CD4-positive, alpha-beta memory T cell (primary cell): ENCODE results near the gene ANKRD36. TPM values are rescaled to one million over a fixed set of nuclear protein-coding genes. Genes with fewer than 3 reads are reported as not detected.
"Not testable (repeated sequence)": the region's sequence is repeated elsewhere in the genome, so short reads cannot be mapped to it uniquely, and the experiment has no call there.

Experiments
- CTCF ChIA-PET: fragments of 350-600 bp; sonication (Branson Sonifier 250); formaldehyde crosslinking; loops from one replicate; lab custom pipeline; 2021; ENCODE audit warnings: inconsistent platforms; ENCODE audit not compliant: partially characterized antibody; lab: Charles Lee
- POLR2A ChIA-PET: fragments of 350-600 bp; sonication (Branson Sonifier 250); formaldehyde crosslinking; loops from one replicate; lab custom pipeline; 2021; ENCODE audit not compliant: partially characterized antibody; lab: Charles Lee
- DNase-seq, 5 donors: peaks; one replicate each; pipeline versions ENCODE4 v3.0.0 to v3.0.0-alpha.2; 2020 to 2022; ENCODE audit warnings: mixed read lengths in 1 of 5
- H3K27ac ChIP-seq: one replicate; pipeline ENCODE4 v1.7.0; 2013; ENCODE audit warnings: low read depth, low read length
- H3K27me3 ChIP-seq: 2 replicates; pipeline ENCODE4 v1.7.0; 2013; ENCODE audit warnings: mild to moderate bottlenecking, low read length, moderate library complexity; ENCODE audit not compliant: insufficient read depth
- H3K36me3 ChIP-seq: 2 replicates; pipeline ENCODE4 v1.7.0; 2013; ENCODE audit warnings: mild to moderate bottlenecking, low read length, moderate library complexity; ENCODE audit not compliant: insufficient read depth
- H3K4me1 ChIP-seq: 2 replicates; pipeline ENCODE4 v1.7.0; 2013; ENCODE audit warnings: mild to moderate bottlenecking, low read length, moderate library complexity; ENCODE audit not compliant: insufficient read depth
- H3K4me3 ChIP-seq, 2 donors: one replicate each; pipeline ENCODE4 v1.7.0; 2013; ENCODE audit warnings: low read length in 2 of 2, mild to moderate bottlenecking in 1 of 2
- H3K9me3 ChIP-seq, 2 donors: one replicate each; pipeline ENCODE4 v1.7.0; 2013; ENCODE audit warnings: low read length in 2 of 2, control low read depth in 1 of 2; ENCODE audit not compliant: control insufficient read depth in 1 of 2
- H3K27ac Mint-ChIP-seq, 7 donors: one replicate each; pipeline ENCODE4 v1.8.0; 2020 to 2021; ENCODE audit warnings: mixed read lengths in 7 of 7, mild to moderate bottlenecking in 6 of 7, inconsistent platforms in 3 of 7, moderate library complexity in 3 of 7
- H3K27me3 Mint-ChIP-seq, 2 donors: one replicate each; pipeline ENCODE4 v1.8.0; 2020 to 2021; ENCODE audit warnings: mixed read lengths in 2 of 2
- H3K36me3 Mint-ChIP-seq, 2 donors: one replicate each; pipeline ENCODE4 v1.8.0; 2020 to 2021; ENCODE audit warnings: mixed read lengths in 2 of 2, inconsistent platforms in 1 of 2, mild to moderate bottlenecking in 1 of 2
- H3K4me1 Mint-ChIP-seq, 4 donors: one replicate each; pipeline ENCODE4 v1.8.0; 2020 to 2021; ENCODE audit warnings: mixed read lengths in 4 of 4, mild to moderate bottlenecking in 1 of 4
- H3K4me3 Mint-ChIP-seq, 8 donors: one replicate each; pipeline ENCODE4 v1.8.0; 2020 to 2021; ENCODE audit warnings: mixed read lengths in 8 of 8, mild to moderate bottlenecking in 7 of 8, moderate library complexity in 6 of 8, inconsistent platforms in 3 of 8
- H3K9me3 Mint-ChIP-seq, 8 donors: one replicate each; pipeline ENCODE4 v1.8.0; 2020 to 2021; ENCODE audit warnings: mixed read lengths in 8 of 8, mild to moderate bottlenecking in 5 of 8, inconsistent platforms in 3 of 8, moderate library complexity in 1 of 8
- intact Hi-C: fragments of 100-400 bp; cut with micrococcal nuclease; formaldehyde crosslinking; loops from one replicate; pipeline ENCODE4 v1.15.1; 2023
- polyA plus RNA-seq, 2 donors: library from polyadenylated mRNA; unstranded; fragments of 300-500 nt; fragmentation: Illumina TruSeq; gene quantifications; one replicate each; pipeline ENCODE4 v1.2.3, GENCODE V29; 2021
- total RNA-seq, 2 experiments: library from RNA; stranded (reverse); gene quantifications; one replicate each; pipeline ENCODE4 v1.2.3, GENCODE V29; 2021

Gene ANKRD36
- total and polyA plus RNA-seq, 4 experiments from 2014 or later, result 3.2 to 83.4 (median 43.9) TPM

GRCh38 chr2:97285187-97285586 is 172.2 kb downstream of the ANKRD36 start:
- H3K9me3 ChIP-seq, H3K27me3 ChIP-seq, H3K4me3 ChIP-seq, DNase-seq, H3K27ac ChIP-seq, POLR2A ChIA-PET, CTCF ChIA-PET, H3K36me3 Mint-ChIP-seq, H3K9me3 Mint-ChIP-seq, intact Hi-C loops, H3K27me3 Mint-ChIP-seq, H3K27ac Mint-ChIP-seq, H3K4me1 Mint-ChIP-seq, H3K4me3 Mint-ChIP-seq, H3K36me3 ChIP-seq, H3K4me1 ChIP-seq: not testable (repeated sequence)

- H3K36me3 ChIP-seq, H3K4me3 ChIP-seq, CTCF ChIA-PET, H3K9me3 ChIP-seq, DNase-seq, H3K4me3 Mint-ChIP-seq, H3K36me3 Mint-ChIP-seq, H3K27me3 Mint-ChIP-seq, H3K27ac ChIP-seq, H3K4me1 Mint-ChIP-seq, H3K27me3 ChIP-seq, intact Hi-C loops, H3K4me1 ChIP-seq, H3K27ac Mint-ChIP-seq, H3K9me3 Mint-ChIP-seq, POLR2A ChIA-PET: not testable (repeated sequence)
These were observed 180.7 kb downstream of the ANKRD36 start for GRCh38 chr2:97293687-97294086.

Other genes with a start within 250 kb of the ANKRD36 start
- 10 to 100 TPM; 72.6 to 77.0 TPM for gene SEMA4C, start 243.1 kb upstream of the ANKRD36 start, total RNA-seq
- gene SEMA4C, start 243.1 kb upstream of the ANKRD36 start, polyA plus RNA-seq, result 1 to 10 TPM; 2.3 to 8.1 TPM
- 1 to 10 TPM in 1 of 2 experiments, under 1 TPM in 1; 0.73 to 1.0 TPM for gene FAM178B, start 126.6 kb upstream of the ANKRD36 start, total RNA-seq
- not detected for gene FAM178B, start 126.6 kb upstream of the ANKRD36 start, polyA plus RNA-seq
- 10 to 100 TPM; 20.7 to 21.2 TPM for gene FAHD2B, start 18.3 kb upstream of the ANKRD36 start, total RNA-seq
- 10 to 100 TPM; 13.3 to 25.2 TPM for gene FAHD2B, start 18.3 kb upstream of the ANKRD36 start, polyA plus RNA-seq